ENCODE results near the gene CD96. TPM values are rescaled to one million over a fixed set of nuclear protein-coding genes. Genes with fewer than 3 reads are reported as not detected.

CD96 gene
- polyA plus RNA-seq, 1 donor from 2014 or later, result not detected

DNA sequence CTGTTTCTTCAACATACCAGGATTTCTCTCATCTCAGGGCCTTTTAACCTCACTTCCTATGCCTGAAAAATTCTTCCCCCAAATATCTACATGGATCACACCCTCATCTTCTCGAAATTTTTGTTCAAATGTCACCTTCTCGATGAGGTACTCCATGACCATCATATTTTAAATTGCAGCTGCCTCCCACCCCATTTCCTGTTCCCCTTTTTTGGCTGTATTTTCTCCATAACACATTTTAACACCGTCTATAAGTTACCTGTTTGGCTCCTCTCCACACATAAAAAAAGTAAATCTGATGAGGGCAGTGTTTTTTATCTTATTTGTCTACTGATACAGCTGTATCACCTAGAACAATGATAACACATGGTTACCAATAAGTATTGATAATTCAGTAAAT is 73.9 kb downstream of the CD96 start:
- Histone ChIP-seq H3K9ac (ENCODE audit: low read length) (no peak overlapping the region), H2AFZ (ENCODE audit: low read depth, low read length) (no peak overlapping the region), H3K27ac (ENCODE audit: low read length) (no peak overlapping the region), H3K27me3 (ENCODE audit: insufficient read depth, low read depth, low read length) (no peaks in the 10 kb centered on the region), H3K36me3 (ENCODE audit: insufficient read depth, low read length) (no peaks in the 10 kb centered on the region), H3F3A (ENCODE audit: insufficient read depth, low read length, poor library complexity, severe bottlenecking) (no peaks in the 10 kb centered on the region), H3K9me3 (ENCODE audit: low read length) (no peaks in the 10 kb centered on the region), H3K4me2 (ENCODE audit: low read length) (no peak overlapping the region), H3K9me2 (ENCODE audit: insufficient read depth, low read length) (no peaks in the 10 kb centered on the region), H3K79me2 (replicated peaks; ENCODE audit: insufficient read depth, low read length) (no peaks in the 10 kb centered on the region), H3K4me3 (ENCODE audit: low read length) (no peak overlapping the region), H4K20me1 (ENCODE audit: insufficient read depth) (no peaks in the 10 kb centered on the region)
- TF ChIP-seq EZH2 (IDR thresholded peaks at IDR 0.05; ENCODE audit: borderline replicate concordance, insufficient read depth, low read length, poor library complexity, severe bottlenecking), result no peak
- TF ChIP-seq, protein P1, sequence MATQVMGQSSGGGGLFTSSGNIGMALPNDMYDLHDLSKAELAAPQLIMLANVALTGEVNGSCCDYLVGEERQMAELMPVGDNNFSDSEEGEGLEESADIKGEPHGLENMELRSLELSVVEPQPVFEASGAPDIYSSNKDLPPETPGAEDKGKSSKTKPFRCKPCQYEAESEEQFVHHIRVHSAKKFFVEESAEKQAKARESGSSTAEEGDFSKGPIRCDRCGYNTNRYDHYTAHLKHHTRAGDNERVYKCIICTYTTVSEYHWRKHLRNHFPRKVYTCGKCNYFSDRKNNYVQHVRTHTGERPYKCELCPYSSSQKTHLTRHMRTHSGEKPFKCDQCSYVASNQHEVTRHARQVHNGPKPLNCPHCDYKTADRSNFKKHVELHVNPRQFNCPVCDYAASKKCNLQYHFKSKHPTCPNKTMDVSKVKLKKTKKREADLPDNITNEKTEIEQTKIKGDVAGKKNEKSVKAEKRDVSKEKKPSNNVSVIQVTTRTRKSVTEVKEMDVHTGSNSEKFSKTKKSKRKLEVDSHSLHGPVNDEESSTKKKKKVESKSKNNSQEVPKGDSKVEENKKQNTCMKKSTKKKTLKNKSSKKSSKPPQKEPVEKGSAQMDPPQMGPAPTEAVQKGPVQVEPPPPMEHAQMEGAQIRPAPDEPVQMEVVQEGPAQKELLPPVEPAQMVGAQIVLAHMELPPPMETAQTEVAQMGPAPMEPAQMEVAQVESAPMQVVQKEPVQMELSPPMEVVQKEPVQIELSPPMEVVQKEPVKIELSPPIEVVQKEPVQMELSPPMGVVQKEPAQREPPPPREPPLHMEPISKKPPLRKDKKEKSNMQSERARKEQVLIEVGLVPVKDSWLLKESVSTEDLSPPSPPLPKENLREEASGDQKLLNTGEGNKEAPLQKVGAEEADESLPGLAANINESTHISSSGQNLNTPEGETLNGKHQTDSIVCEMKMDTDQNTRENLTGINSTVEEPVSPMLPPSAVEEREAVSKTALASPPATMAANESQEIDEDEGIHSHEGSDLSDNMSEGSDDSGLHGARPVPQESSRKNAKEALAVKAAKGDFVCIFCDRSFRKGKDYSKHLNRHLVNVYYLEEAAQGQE (IDR thresholded peaks at IDR 0.05; ENCODE audit: borderline replicate concordance), result no peak
- TF ChIP-seq, protein P2, sequence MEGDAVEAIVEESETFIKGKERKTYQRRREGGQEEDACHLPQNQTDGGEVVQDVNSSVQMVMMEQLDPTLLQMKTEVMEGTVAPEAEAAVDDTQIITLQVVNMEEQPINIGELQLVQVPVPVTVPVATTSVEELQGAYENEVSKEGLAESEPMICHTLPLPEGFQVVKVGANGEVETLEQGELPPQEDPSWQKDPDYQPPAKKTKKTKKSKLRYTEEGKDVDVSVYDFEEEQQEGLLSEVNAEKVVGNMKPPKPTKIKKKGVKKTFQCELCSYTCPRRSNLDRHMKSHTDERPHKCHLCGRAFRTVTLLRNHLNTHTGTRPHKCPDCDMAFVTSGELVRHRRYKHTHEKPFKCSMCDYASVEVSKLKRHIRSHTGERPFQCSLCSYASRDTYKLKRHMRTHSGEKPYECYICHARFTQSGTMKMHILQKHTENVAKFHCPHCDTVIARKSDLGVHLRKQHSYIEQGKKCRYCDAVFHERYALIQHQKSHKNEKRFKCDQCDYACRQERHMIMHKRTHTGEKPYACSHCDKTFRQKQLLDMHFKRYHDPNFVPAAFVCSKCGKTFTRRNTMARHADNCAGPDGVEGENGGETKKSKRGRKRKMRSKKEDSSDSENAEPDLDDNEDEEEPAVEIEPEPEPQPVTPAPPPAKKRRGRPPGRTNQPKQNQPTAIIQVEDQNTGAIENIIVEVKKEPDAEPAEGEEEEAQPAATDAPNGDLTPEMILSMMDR (IDR thresholded peaks at IDR 0.05; ENCODE audit: poor library complexity, severe bottlenecking), result no peak

DNA sequence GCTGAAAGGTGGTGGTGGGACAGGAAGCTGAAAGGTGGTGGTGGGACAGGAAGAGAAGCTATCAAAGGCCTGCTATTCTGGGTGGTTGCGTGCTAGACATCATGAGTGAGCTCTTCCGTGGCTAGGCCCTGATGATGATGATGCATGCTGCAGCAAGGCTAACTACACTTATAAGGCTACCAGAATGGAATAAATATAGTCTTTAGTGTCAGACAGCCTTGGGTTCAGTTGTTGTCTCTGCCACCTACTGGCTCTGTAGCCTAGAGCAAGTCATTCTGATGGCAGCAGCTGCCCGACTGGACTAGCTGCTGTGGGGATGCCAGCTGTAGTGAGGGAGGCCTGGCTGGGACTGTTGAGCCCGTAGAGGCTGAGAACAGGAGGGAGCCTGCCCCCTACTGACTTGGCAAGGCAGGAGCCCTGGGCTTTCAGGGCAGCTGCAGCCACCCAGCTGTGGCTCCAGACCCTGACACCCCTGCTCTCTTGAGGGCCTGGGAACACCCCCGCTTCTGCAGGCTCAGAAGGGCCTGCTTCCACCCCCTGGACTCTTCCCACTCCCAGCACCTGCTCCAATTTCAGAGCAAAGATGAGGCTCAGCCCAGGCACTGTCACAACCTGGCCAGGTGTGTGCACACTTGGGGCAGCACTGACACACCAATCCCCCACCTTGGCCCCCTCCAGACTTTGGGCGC is 74.6 kb downstream of the CD96 start:
- H3K36me3 ChIP-seq (ENCODE audit: insufficient read depth, low read length), result no peaks in the 10 kb centered on the region
- H3K9me3 ChIP-seq (ENCODE audit: low read length), result no peaks in the 10 kb centered on the region
- no peak overlapping the region for H3K4me2 ChIP-seq (ENCODE audit: low read length)
- no peaks in the 10 kb centered on the region for H3K27me3 ChIP-seq (ENCODE audit: insufficient read depth, low read depth, low read length)
- no peaks in the 10 kb centered on the region for H3F3A ChIP-seq (ENCODE audit: insufficient read depth, low read length, poor library complexity, severe bottlenecking)
- no peaks in the 10 kb centered on the region for H4K20me1 ChIP-seq (ENCODE audit: insufficient read depth)
- H3K27ac ChIP-seq (ENCODE audit: low read length), result no peak overlapping the region
- no peak for TF ChIP-seq SMC3 (conservative IDR thresholded peaks at IDR 0.05; ENCODE audit: poor library complexity)
- no peak for TF ChIP-seq EZH2 (IDR thresholded peaks at IDR 0.05; ENCODE audit: borderline replicate concordance, insufficient read depth, low read length, poor library complexity, severe bottlenecking)
- TF ChIP-seq RAD21 (conservative IDR thresholded peaks at IDR 0.05), result no peak
- no peak overlapping the region for H2AFZ ChIP-seq (ENCODE audit: low read depth, low read length)
- H3K4me3 ChIP-seq (ENCODE audit: low read length), result no peak overlapping the region
- no peaks in the 10 kb centered on the region for H3K79me2 ChIP-seq (replicated peaks; ENCODE audit: insufficient read depth, low read length)
- H3K9ac ChIP-seq (ENCODE audit: low read length), result no peak overlapping the region
- H3K9me2 ChIP-seq (ENCODE audit: insufficient read depth, low read length), result no peaks in the 10 kb centered on the region

DNA sequence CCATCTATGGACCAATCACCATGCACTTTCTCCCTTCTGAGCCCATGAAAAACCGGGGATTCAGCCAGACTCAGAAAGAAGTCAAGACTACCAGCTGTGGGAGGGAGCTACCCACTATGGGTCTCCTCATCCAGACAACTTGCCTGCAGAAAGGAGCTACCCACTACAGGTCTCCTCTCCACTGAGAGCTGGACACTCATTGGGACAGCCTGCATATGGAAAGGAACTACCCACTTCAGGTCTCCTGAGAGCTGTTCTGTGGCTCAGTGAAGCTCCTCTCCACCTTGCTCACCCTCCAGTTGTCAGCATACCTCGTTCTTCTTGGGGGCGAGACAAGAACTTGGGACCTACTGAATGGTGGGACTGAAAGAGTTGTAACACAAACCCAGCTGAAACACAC is 75.4 kb downstream of the CD96 start:
- H3K9ac ChIP-seq (ENCODE audit: low read length), result no peak overlapping the region
- no peak overlapping the region for H3K27ac ChIP-seq (ENCODE audit: low read length)
- TF ChIP-seq RAD21 (conservative IDR thresholded peaks at IDR 0.05), result no peak
- no peak for TF ChIP-seq MXI1 (conservative IDR thresholded peaks at IDR 0.05; ENCODE audit: poor library complexity, severe bottlenecking)
- TF ChIP-seq TAF1 (IDR thresholded peaks at IDR 0.05; ENCODE audit: low read depth), result no peak
- TF ChIP-seq POLR2AphosphoS5 (IDR thresholded peaks at IDR 0.05), result no peak
- no peak for TF ChIP-seq EP300 (conservative IDR thresholded peaks at IDR 0.05; ENCODE audit: poor library complexity, severe bottlenecking)
- no peak for TF ChIP-seq SMC3 (conservative IDR thresholded peaks at IDR 0.05; ENCODE audit: poor library complexity)
- TF ChIP-seq EZH2 (IDR thresholded peaks at IDR 0.05; ENCODE audit: borderline replicate concordance, insufficient read depth, low read length, poor library complexity, severe bottlenecking), result no peak
- TF ChIP-seq, protein P2 (IDR thresholded peaks at IDR 0.05; ENCODE audit: poor library complexity, severe bottlenecking), result no peak
- TF ChIP-seq, protein P1 (IDR thresholded peaks at IDR 0.05; ENCODE audit: borderline replicate concordance), result no peak
- no peaks in the 10 kb centered on the region for H3K9me2 ChIP-seq (ENCODE audit: insufficient read depth, low read length)
- no peaks in the 10 kb centered on the region for H3K9me3 ChIP-seq (ENCODE audit: low read length)
- no peak overlapping the region for H3K4me2 ChIP-seq (ENCODE audit: low read length)
- no peak overlapping the region for H2AFZ ChIP-seq (ENCODE audit: low read depth, low read length)
- no peaks in the 10 kb centered on the region for H3F3A ChIP-seq (ENCODE audit: insufficient read depth, low read length, poor library complexity, severe bottlenecking)
- no peaks in the 10 kb centered on the region for H3K79me2 ChIP-seq (replicated peaks; ENCODE audit: insufficient read depth, low read length)
- no peaks in the 10 kb centered on the region for H4K20me1 ChIP-seq (ENCODE audit: insufficient read depth)
- H3K27me3 ChIP-seq (ENCODE audit: insufficient read depth, low read depth, low read length), result no peaks in the 10 kb centered on the region
- no peaks in the 10 kb centered on the region for H3K36me3 ChIP-seq (ENCODE audit: insufficient read depth, low read length)
- no peak overlapping the region for H3K4me3 ChIP-seq (ENCODE audit: low read length)
